Measurements from ENCODE around the gene SRD5A2.

The SRD5A2 gene

DNA sequence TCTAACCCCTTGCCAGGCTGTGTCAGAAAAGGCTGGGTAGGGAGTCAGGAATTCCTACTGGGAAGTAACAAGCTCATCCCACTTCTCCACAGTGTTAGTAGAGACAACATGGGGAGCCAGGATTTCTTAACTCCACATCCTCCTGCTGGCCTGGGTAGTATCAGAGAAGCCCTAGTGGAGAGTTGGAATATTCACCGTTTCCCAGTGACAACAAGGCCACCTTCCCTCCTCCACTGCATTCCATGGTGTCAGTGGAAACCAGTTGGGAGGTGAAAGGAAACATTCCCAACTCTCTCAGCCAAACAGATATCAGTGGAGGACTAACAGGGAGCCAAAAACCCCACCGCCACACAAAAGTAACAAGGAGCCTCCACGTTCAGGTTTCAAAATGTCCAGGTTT is 41.2 kb downstream of the SRD5A2 start:
- no peak overlapping the region for H3K4me3 ChIP-seq (ENCODE audit: low read length)
- DNase-seq (ENCODE audit: low read depth), result no peak
- TF ChIP-seq, protein P1, sequence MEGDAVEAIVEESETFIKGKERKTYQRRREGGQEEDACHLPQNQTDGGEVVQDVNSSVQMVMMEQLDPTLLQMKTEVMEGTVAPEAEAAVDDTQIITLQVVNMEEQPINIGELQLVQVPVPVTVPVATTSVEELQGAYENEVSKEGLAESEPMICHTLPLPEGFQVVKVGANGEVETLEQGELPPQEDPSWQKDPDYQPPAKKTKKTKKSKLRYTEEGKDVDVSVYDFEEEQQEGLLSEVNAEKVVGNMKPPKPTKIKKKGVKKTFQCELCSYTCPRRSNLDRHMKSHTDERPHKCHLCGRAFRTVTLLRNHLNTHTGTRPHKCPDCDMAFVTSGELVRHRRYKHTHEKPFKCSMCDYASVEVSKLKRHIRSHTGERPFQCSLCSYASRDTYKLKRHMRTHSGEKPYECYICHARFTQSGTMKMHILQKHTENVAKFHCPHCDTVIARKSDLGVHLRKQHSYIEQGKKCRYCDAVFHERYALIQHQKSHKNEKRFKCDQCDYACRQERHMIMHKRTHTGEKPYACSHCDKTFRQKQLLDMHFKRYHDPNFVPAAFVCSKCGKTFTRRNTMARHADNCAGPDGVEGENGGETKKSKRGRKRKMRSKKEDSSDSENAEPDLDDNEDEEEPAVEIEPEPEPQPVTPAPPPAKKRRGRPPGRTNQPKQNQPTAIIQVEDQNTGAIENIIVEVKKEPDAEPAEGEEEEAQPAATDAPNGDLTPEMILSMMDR (conservative IDR thresholded peaks at IDR 0.05; ENCODE audit: low read length), result no peak

DNA sequence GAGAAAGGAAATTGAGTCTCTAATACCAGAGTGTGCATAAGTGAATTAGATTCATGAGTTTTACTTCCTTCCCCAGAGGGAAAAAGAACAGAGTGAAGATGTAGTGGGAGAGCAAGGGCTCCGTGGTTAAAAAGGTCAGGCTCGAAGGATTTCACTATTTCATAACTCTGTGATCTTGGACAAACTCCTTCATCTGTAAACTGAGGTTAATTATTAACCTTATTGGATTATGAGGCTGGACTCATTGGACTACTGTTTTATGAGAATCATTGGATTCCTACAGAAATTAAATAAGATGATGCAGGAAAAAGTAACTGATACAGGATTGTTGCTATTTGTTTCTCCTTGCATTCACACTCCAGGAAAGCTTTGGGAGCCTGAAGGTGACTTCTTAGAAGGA is 45.0 kb downstream of the SRD5A2 start:
- TF ChIP-seq, protein P1 (conservative IDR thresholded peaks at IDR 0.05; ENCODE audit: low read length), result no peak
- no peak overlapping the region for H3K4me3 ChIP-seq (ENCODE audit: low read length)
- no peak for DNase-seq (ENCODE audit: low read depth)

DNA sequence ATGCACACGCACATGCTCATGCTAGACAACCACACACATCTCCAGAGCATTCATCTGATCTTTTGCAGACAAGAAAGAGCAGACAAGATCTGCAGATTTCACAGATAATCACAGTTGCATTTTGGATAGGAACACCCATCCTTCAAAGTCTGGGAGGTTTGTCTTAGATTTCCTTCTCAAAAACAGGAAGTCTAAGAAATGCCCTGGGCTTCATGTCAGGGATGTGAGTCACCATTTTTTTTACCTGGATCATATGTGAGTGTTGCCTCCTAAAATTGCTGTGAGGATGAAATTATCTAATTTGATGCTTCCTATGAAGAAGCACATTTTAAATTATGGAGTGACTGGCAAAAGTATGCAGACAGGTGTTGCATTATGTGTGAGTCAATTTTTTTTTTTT is 46.1 kb downstream of the SRD5A2 start:
- no peak overlapping the region for H3K4me3 ChIP-seq (ENCODE audit: low read length)
- DNase-seq (ENCODE audit: low read depth), result no peak
- TF ChIP-seq, protein P1 (conservative IDR thresholded peaks at IDR 0.05; ENCODE audit: low read length), result no peak

DNA sequence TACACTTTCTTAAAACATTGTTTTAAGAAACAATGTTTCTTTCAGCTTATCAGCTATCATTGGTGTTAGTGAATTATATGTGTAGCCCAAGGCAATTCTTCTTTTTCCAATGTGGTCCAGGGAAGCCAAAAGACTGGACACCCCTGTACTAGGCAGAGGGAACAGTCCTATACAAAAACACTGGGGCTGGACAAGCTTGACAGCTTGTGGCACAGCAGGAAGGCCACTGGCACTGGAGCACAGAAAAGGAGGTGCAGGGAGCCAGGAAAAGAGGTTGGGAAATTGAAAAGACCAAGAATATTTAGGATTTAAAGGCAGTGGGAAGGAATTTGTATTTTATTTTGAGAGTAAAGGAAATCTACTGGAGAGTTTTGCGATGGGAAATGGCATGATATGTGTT is 47.7 kb downstream of the SRD5A2 start:
- TF ChIP-seq, protein P1 (conservative IDR thresholded peaks at IDR 0.05; ENCODE audit: low read length), result no peak
- H3K4me3 ChIP-seq (ENCODE audit: low read length), result no peak overlapping the region
- no peak for DNase-seq (ENCODE audit: low read depth)

DNA sequence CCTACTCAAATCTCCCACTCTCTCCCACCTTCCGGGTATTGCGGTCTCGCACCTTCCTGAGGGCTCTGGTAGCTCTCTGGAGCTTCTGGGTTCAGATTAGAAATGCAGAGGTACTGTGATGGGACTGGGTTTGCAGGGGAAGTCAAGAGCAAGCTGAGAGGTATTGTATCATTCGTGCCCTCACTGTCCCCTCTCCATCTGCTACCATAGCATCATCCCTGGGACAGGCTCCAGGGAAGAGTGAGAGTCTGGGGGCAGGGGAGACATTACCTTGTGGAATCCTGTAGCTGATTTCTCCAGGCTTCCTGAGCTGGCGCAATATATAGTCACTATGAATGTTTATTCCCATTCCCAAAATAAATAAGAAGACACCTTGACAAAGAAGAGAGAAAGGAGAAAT is 49.6 kb downstream of the SRD5A2 start:
- no peak overlapping the region for H3K4me3 ChIP-seq (ENCODE audit: low read length)
- TF ChIP-seq, protein P1 (conservative IDR thresholded peaks at IDR 0.05; ENCODE audit: low read length), result no peak
- DNase-seq (ENCODE audit: low read depth), result no peak

DNA sequence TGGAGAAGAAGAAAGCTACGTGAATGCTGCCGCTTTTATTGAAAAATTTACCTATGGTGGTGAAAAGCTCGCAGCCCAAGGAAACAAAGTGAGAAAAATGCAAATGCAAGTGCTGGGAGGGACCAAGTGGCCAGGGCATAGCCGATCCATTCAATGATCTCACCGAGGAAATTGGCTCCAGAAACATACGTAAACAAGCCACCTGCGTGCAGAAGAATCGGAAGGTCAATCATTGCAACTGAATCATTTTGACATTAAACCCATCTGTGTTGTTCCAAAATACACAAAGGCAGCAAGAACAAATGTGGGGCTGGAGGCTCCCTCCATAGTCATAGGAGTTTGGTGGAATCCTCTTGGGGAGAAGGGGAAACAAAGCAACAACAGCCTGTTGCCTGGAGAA is 51.5 kb downstream of the SRD5A2 start:
- DNase-seq (ENCODE audit: low read depth), result no peak
- TF ChIP-seq, protein P1 (conservative IDR thresholded peaks at IDR 0.05; ENCODE audit: low read length), result no peak
- H3K4me3 ChIP-seq (ENCODE audit: low read length), result no peak overlapping the region

DNA sequence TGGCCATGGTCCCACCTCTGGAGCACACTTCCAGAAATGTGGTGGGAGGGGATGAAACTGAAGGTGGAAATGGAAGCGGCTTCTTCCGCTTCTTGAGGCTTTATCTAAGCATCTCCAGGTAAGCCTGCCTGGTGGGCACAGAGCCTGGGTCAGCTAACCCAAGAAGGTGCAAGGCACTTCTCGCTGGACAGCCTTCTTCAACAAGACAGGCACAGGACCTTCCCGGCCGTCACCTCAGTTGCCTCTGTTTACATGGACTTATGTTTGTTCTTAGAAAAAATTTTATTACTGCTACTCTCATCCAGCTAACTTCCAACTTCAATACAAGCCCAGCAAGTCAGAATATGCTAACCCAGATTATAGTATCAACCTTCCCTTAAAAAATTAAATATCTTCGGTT is 51.9 kb downstream of the SRD5A2 start:
- no peak for DNase-seq (ENCODE audit: low read depth)
- TF ChIP-seq, protein P1 (conservative IDR thresholded peaks at IDR 0.05; ENCODE audit: low read length), result no peak
- H3K4me3 ChIP-seq (ENCODE audit: low read length), result no peak overlapping the region
